Esophagus squamous epithelium (tissue), 5 donors: ENCODE results near the gene KLF6. TPM values are rescaled to one million over a fixed set of nuclear protein-coding genes. Genes with fewer than 3 reads are reported as not detected.

Experiments used
- DNase-seq: peaks from one replicate; lab custom pipeline; 2025; lab: John Stamatoyannopoulos, UW
- H3K27ac ChIP-seq, 4 donors: fragments of 200-600 bp; sonication (generic); one replicate each; pipeline ENCODE4 v1.5.1; 2016 to 2019; ENCODE audit warnings: mild to moderate bottlenecking in 1 of 4
- H3K27me3 ChIP-seq, 4 donors: fragments of 200-600 bp; sonication (generic); 1 replicate in 3 of 4; 2 replicates in 1 of 4; pipeline versions ENCODE4 v1.5.1 to v1.6.0; 2017 to 2021; ENCODE audit warnings: antibody characterized with exemption in 1 of 4
- H3K36me3 ChIP-seq, 3 donors: fragments of 200-600 bp; sonication (generic); one replicate each; pipeline ENCODE4 v1.5.1; 2016 to 2019
- H3K4me1 ChIP-seq, 3 donors: fragments of 200-600 bp; sonication (generic); one replicate each; pipeline ENCODE4 v1.5.1; 2017 to 2019
- H3K4me3 ChIP-seq, 4 donors: fragments of 200-600 bp; sonication (generic); 1 replicate in 3 of 4; 2 replicates in 1 of 4; pipeline ENCODE4 v1.5.1; 2016 to 2019; ENCODE audit warnings: mild to moderate bottlenecking in 2 of 4, moderate library complexity in 1 of 4
- H3K9me3 ChIP-seq, 3 donors: fragments of 200-600 bp; sonication (generic); one replicate each; pipeline ENCODE4 v1.5.1; 2016 to 2019
- CTCF ChIP-seq, 6 experiments: fragments of 450-650 bp in 4 of 6; fragments of 200-600 bp in 2 of 6; sonication (generic) in 2 of 6; IDR thresholded peaks; one replicate each; pipeline ENCODE4 v1.5.1; 2016 to 2019; ENCODE audit warnings: antibody characterized with exemption in 6 of 6, mild to moderate bottlenecking in 4 of 6, moderate library complexity in 4 of 6
- POLR2A ChIP-seq, 4 donors: fragments of 450-650 bp; IDR thresholded peaks; one replicate each; pipeline ENCODE4 v1.6.1; 2017; ENCODE audit warnings: antibody characterized with exemption in 4 of 4, mild to moderate bottlenecking in 4 of 4, moderate library complexity in 3 of 4
- WGBS, 2 donors: methylation state at CpG; one replicate each; pipeline ENCODE4 v1.1.5; 2018; 5-methylcytosine and 5-hydroxymethylcytosine counted together
- intact Hi-C: fragments of 100-400 bp; cut with DNase I; formaldehyde crosslinking; loops from one replicate; pipeline ENCODE4 v1.15.0; 2022
- total RNA-seq, 4 donors: library from RNA; depleted of rRNA; stranded (reverse); fragments of >200 nt; gene quantifications; one replicate each; pipeline ENCODE4 v1.1.0, GENCODE V29; 2016
- donor health status: DM: yes; HTN: yes; CAD: no.

Gene KLF6
- total RNA-seq, 4 donors from 2014 or later, result 39.6 to 91.2 (median 74.2) TPM

GRCh38 chr10:3757638-3758490 is 27.1 kb downstream of the KLF6 start:
- H3K27ac ChIP-seq, result peak overlapping the region; percentile 72 to 83 (median 77)
- peak overlapping the region in 1 of 4 donors; percentile 10 for H3K4me3 ChIP-seq
- no peaks in the 10 kb centered on the region for H3K27me3 ChIP-seq
- intact Hi-C loops, result no loop called here
- no peaks in the 10 kb centered on the region for H3K9me3 ChIP-seq
- peaks cover 20 to 74% (median 26%) of the 10 kb centered on the region in 3 donors for H3K4me1 ChIP-seq
- WGBS, 2 donors, result 29 to 40% methylated on average over 13 to 14 of the region's 14 CpGs
- DNase-seq, result no peak
- H3K36me3 ChIP-seq, result no peaks in the 10 kb centered on the region
- TF ChIP-seq CTCF (IDR thresholded peaks at IDR 0.05) (no peak), POLR2A (IDR thresholded peaks at IDR 0.05) (peak in 1 of 4 donors; percentile 19)

- H3K4me1 ChIP-seq, result peaks cover 20 to 68% (median 21%) of the 10 kb centered on the region in 3 donors
- 31 to 45% methylated on average over 7 of the region's 7 CpGs for WGBS, 2 donors
- TF ChIP-seq CTCF (IDR thresholded peaks at IDR 0.05) (no peak), POLR2A (IDR thresholded peaks at IDR 0.05) (no peak)
- no peaks in the 10 kb centered on the region for H3K9me3 ChIP-seq
- H3K4me3 ChIP-seq, result no peak overlapping the region
- no peaks in the 10 kb centered on the region for H3K36me3 ChIP-seq
- H3K27ac ChIP-seq, result peak overlapping the region; percentile 72 to 83 (median 77)
- no peak for DNase-seq
- H3K27me3 ChIP-seq, result no peaks in the 10 kb centered on the region
- intact Hi-C loops, result no loop called here
Observed at GRCh38 chr10:3757250-3757637, 27.8 kb downstream of the KLF6 start.

GRCh38 chr10:3756360-3756740 is 28.7 kb downstream of the KLF6 start:
- Histone ChIP-seq H3K27me3 (no peaks in the 10 kb centered on the region), H3K4me3 (no peak overlapping the region), H3K9me3 (no peaks in the 10 kb centered on the region), H3K4me1 (peaks cover 20 to 59% (median 21%) of the 10 kb centered on the region in 3 donors), H3K36me3 (no peaks in the 10 kb centered on the region), H3K27ac (peak overlapping the region in 1 of 4 donors; percentile 83)
- intact Hi-C loops, result no loop called here
- DNase-seq, result no peak
- WGBS, 2 donors, result 86 to 93% methylated on average over 5 of the region's 5 CpGs
- TF ChIP-seq CTCF (IDR thresholded peaks at IDR 0.05) (no peak), POLR2A (IDR thresholded peaks at IDR 0.05) (no peak)

- no peak for DNase-seq
- Histone ChIP-seq H3K4me1 (peaks cover 20 to 55% (median 21%) of the 10 kb centered on the region in 3 donors), H3K36me3 (no peaks in the 10 kb centered on the region), H3K9me3 (no peaks in the 10 kb centered on the region), H3K27ac (peak overlapping the region; percentile 3 to 79 (median 72)), H3K4me3 (no peak overlapping the region), H3K27me3 (no peaks in the 10 kb centered on the region)
- 88 to 91% methylated on average over 13 to 14 of the region's 14 CpGs for WGBS, 2 donors
- TF ChIP-seq POLR2A (IDR thresholded peaks at IDR 0.05) (no peak), CTCF (IDR thresholded peaks at IDR 0.05) (no peak)
- intact Hi-C loops, result no loop called here
Observed at GRCh38 chr10:3755440-3756359, 29.3 kb downstream of the KLF6 start.
